Measurements from ENCODE around the gene RPTOR. TPM values are rescaled to one million over a fixed set of nuclear protein-coding genes. Genes with fewer than 3 reads are reported as not detected.
A peak's percentile ranks its signal among the peaks of the same experiment; 100 is the strongest.

Gene RPTOR
- total RNA-seq, 1 experiment from 2014 or later: 25.1 TPM

GRCh38 chr17:80819422-80820164 lies 275.0 kb downstream of the RPTOR start:
- Histone ChIP-seq H4K8ac (replicated peaks; ENCODE audit: insufficient read length, low read depth, low read length) (no peak overlapping the region), H3K9me3 (ENCODE audit: control insufficient read depth, low read depth, low read length) (no peaks in the 10 kb centered on the region), H2BK120ac (ENCODE audit: low read depth, low read length, poor library complexity, severe bottlenecking) (no peak overlapping the region), H3K56ac (ENCODE audit: insufficient read length, low read depth, low read length) (no peak overlapping the region), H2AK5ac (ENCODE audit: insufficient read length, low read length) (no peak overlapping the region), H2BK15ac (ENCODE audit: low read depth, low read length) (no peak overlapping the region), H3K27me3 (ENCODE audit: insufficient read depth, low read length) (no peaks in the 10 kb centered on the region), H3K4me2 (ENCODE audit: insufficient read depth, insufficient read length, low read length) (no peak overlapping the region), H4K5ac (ENCODE audit: insufficient read length, low read depth, low read length) (no peak overlapping the region), H4K91ac (ENCODE audit: insufficient read length, low read depth, low read length) (no peak overlapping the region), H3K79me2 (ENCODE audit: insufficient read depth, low read length) (no peaks in the 10 kb centered on the region), H3K4ac (ENCODE audit: low read depth, low read length) (no peak overlapping the region), H2BK5ac (ENCODE audit: insufficient read length, low read length) (no peak overlapping the region), H2BK20ac (ENCODE audit: low read depth, low read length, poor library complexity, severe bottlenecking) (no peak overlapping the region), H3K23me2 (ENCODE audit: insufficient read length, low read depth, low read length, poor library complexity, severe bottlenecking) (no peaks in the 10 kb centered on the region), H3K23ac (ENCODE audit: insufficient read length, low read depth, low read length) (no peak overlapping the region), H3T11ph (ENCODE audit: low read length) (no peak overlapping the region), H3K9ac (ENCODE audit: extremely low read depth, insufficient read length, low read length) (no peak overlapping the region), H3K79me1 (ENCODE audit: insufficient read depth, low read depth, low read length, poor library complexity, severe bottlenecking) (no peaks in the 10 kb centered on the region), H2BK12ac (ENCODE audit: insufficient read length, low read depth, low read length) (no peak overlapping the region), H3K18ac (ENCODE audit: insufficient read length, low read depth, low read length) (no peak overlapping the region), H3K27ac (ENCODE audit: insufficient read length, low read depth, low read length) (no peak overlapping the region), H3K4me1 (ENCODE audit: insufficient read depth, low read length) (no peaks in the 10 kb centered on the region), H2AFZ (ENCODE audit: low read length) (no peak overlapping the region), H3K14ac (ENCODE audit: insufficient read depth, low read length) (no peak overlapping the region), H4K20me1 (ENCODE audit: control insufficient read depth, insufficient read depth, insufficient read length) (no peaks in the 10 kb centered on the region)
- no peaks in the 10 kb centered on the region for H3K9me3 Mint-ChIP-seq
- peaks cover 16 to 25% of the 10 kb centered on the region in 2 experiments for H3K4me1 Mint-ChIP-seq
- TF ChIP-seq CTCF (conservative IDR thresholded peaks at IDR 0.05): no peak
- H3K27ac Mint-ChIP-seq: peak overlapping the region in 1 of 3 experiments; percentile 24; a peak in 1 of 7 replicates
- peaks cover 0 to 8% (median 0%) of the 10 kb centered on the region in 3 experiments; a peak in 2 of 7 replicates for H3K36me3 Mint-ChIP-seq (ENCODE audit: insufficient read depth in 1 of 3, low read depth in 3 of 3)
- H3K4me3 Mint-ChIP-seq: no peak overlapping the region
- no peaks in the 10 kb centered on the region for H3K27me3 Mint-ChIP-seq (ENCODE audit: low read depth)
- WGBS (ENCODE audit: extremely low coverage, insufficient read length, low lambda C conversion rate): no CpG with 5 or more reads among the region's 23 CpGs
- DNase-seq: no peak

Data from H9 (cell line).